Psoas muscle (tissue), 8 donors: ENCODE measurements around the gene PCDHB13. TPM values are rescaled to one million over a fixed set of nuclear protein-coding genes. Genes with fewer than 3 reads are reported as not detected.
"Not testable (repeated sequence)": the region's sequence is repeated elsewhere in the genome, so short reads cannot be mapped to it uniquely, and the experiment has no call there.

Experiments used
- ATAC-seq, 4 donors: fragments of 200-7000 bp; cut with Tn5 transposase; one replicate each; pipeline ENCODE4 v1.9.1; 2020; ENCODE audit warnings: moderate library complexity in 3 of 4, mild to moderate bottlenecking in 2 of 4
- DNase-seq, 2 donors: peaks; one replicate each; pipeline ENCODE4 v3.0.0-alpha.2; 2020
- H3K27ac ChIP-seq: fragments of 200-600 bp; one replicate; pipeline ENCODE4 v1.8.0; 2022
- H3K27me3 ChIP-seq, 3 donors: fragments of 200-600 bp in 1 of 3; one replicate each; pipeline versions ENCODE4 v1.6.1 to v1.8.0; 2013 to 2022; ENCODE audit warnings: low read length in 2 of 3, mild to moderate bottlenecking in 2 of 3, moderate library complexity in 1 of 3; ENCODE audit not compliant: insufficient read depth in 3 of 3
- H3K36me3 ChIP-seq, 2 donors: fragments of 200-600 bp in 1 of 2; one replicate each; pipeline versions ENCODE4 v1.6.1 to v1.8.0; 2013 to 2022; ENCODE audit warnings: low read depth in 1 of 2, mild to moderate bottlenecking in 1 of 2, moderate library complexity in 1 of 2; ENCODE audit not compliant: insufficient read depth in 1 of 2
- H3K4me1 ChIP-seq: fragments of 200-600 bp; one replicate; pipeline ENCODE4 v1.8.0; 2022
- H3K4me3 ChIP-seq: fragments of 200-600 bp; one replicate; pipeline ENCODE4 v1.8.0; 2022; ENCODE audit warnings: mild to moderate bottlenecking
- H3K9me3 ChIP-seq: fragments of 200-600 bp; one replicate; pipeline ENCODE4 v1.8.0; 2022
- WGBS, 3 donors: extraction: QIAGEN DNeasy Blood & Tissue Kit; methylation state at CpG; one replicate each; pipeline versions ENCODE4 v1.1.6 to v1.1.7; 2013; 5-methylcytosine and 5-hydroxymethylcytosine counted together
- intact Hi-C, 2 donors: fragments of 100-400 bp; cut with DNase I; formaldehyde crosslinking; loops; one replicate each; pipeline versions ENCODE4 v1.11.0 to v1.14.2; 2022
- polyA plus RNA-seq, 3 donors: library from polyadenylated mRNA; stranded (reverse); fragments of 200-250 nt; gene quantifications; one replicate each; pipeline ENCODE4 v1.2.3, GENCODE V29; 2013
- total RNA-seq, 4 donors: library from RNA; stranded (reverse); fragmentation: NEBNext Ultra II Directional in 2 of 4; extraction: Animal tissue kit (Norgen Biotek cat#: 25700) in 2 of 4; gene quantifications; one replicate each; pipeline versions ENCODE4 v1.2.1 to v1.2.4, GENCODE V29; 2021 to 2023
- TF ChIP-seq, protein P1 (sequence below): fragments of 200-600 bp; IDR thresholded peaks from one replicate; pipeline ENCODE4 v1.8.0; 2022; ENCODE audit warnings: antibody characterized with exemption
- donor health status: healthy with polysubstance abuse.
- donor health status: DM: no; HTN: no; CAD: no; lungs with moderate emphysema.
- donor health status: Bipolar disorder and iron deficiency.
- donor health status: healthy.
- donor health status: DM: yes; HTN: yes; CAD: no.
- donor health status: DM: no; HTN: no; CAD: no.
- donor health status: DM: no; HTN: no; CAD: no.
- donor health status: DM: yes; HTN: yes; CAD: no.

The PCDHB13 gene
- total and polyA plus RNA-seq, 7 donors: 0.06 to 0.81 (median 0.44) TPM

DNA sequence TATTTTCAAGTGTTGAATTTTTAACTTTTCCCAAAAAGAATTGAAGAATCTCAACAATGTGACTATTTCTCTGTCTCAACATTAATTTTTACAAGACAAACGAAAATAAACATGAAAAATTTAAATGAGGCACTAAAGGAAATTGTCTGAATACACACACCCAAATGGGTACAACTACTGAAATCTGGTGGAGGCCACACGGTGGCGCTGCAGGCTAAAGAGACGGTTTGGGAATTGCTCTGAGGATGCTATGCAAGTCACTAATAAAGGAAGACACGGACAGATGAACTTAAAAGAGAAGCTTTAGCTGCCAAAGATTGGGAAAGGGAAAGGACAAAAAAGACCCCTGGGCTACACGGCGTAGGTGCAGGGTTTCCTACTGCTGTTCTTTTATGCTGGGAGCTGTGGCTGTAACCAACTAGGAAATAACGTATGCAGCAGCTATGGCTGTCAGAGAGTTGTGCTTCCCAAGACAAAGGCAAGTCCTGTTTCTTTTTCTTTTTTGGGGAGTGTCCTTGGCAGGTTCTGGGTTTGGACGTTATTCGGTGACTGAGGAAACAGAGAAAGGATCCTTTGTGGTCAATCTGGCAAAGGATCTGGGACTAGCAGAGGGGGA is 21.5 kb upstream of the PCDHB13 start, which contains the start of gene PCDHB10:
TSS of gene PCDHB10 (plus strand) at position 244 of the 616 bp plus-strand sequence. CDS start at position 444, 200 bp downstream.
- Histone ChIP-seq H3K36me3 (no peaks in the 10 kb centered on the region), H3K9me3 (peaks cover 22% of the 10 kb centered on the region), H3K4me1 (no peaks in the 10 kb centered on the region), H3K27ac (no peak within 1 kb of the TSS), H3K4me3 (no peak within 1 kb of the TSS), H3K27me3 (peaks cover 0 to 13% (median 5%) of the 10 kb centered on the region in 3 donors)
- DNase-seq (no peak), ATAC-seq (no peak)
- TF ChIP-seq, protein P1, sequence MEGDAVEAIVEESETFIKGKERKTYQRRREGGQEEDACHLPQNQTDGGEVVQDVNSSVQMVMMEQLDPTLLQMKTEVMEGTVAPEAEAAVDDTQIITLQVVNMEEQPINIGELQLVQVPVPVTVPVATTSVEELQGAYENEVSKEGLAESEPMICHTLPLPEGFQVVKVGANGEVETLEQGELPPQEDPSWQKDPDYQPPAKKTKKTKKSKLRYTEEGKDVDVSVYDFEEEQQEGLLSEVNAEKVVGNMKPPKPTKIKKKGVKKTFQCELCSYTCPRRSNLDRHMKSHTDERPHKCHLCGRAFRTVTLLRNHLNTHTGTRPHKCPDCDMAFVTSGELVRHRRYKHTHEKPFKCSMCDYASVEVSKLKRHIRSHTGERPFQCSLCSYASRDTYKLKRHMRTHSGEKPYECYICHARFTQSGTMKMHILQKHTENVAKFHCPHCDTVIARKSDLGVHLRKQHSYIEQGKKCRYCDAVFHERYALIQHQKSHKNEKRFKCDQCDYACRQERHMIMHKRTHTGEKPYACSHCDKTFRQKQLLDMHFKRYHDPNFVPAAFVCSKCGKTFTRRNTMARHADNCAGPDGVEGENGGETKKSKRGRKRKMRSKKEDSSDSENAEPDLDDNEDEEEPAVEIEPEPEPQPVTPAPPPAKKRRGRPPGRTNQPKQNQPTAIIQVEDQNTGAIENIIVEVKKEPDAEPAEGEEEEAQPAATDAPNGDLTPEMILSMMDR: peak; percentile 34
- intact Hi-C loops: no loop called here
- WGBS, 3 donors: 4 to 6% (median 6%) methylated on average over 8 to 10 of the region's 10 CpGs

DNA sequence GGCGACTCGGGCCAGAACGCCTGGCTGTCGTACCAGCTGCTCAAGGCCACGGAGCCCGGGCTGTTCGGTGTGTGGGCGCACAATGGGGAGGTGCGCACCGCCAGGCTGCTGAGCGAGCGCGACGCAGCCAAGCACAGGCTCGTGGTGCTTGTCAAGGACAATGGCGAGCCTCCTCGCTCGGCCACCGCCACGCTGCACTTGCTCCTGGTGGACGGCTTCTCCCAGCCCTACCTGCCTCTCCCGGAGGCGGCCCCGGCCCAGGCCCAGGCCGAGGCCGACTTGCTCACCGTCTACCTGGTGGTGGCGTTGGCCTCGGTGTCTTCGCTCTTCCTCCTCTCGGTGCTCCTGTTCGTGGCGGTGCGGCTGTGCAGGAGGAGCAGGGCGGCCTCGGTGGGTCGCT is 19.4 kb upstream of the PCDHB13 start:
- intact Hi-C loops, H3K4me3 ChIP-seq, DNase-seq, H3K36me3 ChIP-seq, H3K4me1 ChIP-seq, ATAC-seq, H3K27ac ChIP-seq: not testable (repeated sequence)
- 0 to 32% (median 26%) methylated on average over 2 to 29 of the region's 37 CpGs for WGBS, 3 donors
- Histone ChIP-seq H3K27me3 (peaks cover 0 to 13% (median 5%) of the 10 kb centered on the region in 3 donors), H3K9me3 (peaks cover 28% of the 10 kb centered on the region)

DNA sequence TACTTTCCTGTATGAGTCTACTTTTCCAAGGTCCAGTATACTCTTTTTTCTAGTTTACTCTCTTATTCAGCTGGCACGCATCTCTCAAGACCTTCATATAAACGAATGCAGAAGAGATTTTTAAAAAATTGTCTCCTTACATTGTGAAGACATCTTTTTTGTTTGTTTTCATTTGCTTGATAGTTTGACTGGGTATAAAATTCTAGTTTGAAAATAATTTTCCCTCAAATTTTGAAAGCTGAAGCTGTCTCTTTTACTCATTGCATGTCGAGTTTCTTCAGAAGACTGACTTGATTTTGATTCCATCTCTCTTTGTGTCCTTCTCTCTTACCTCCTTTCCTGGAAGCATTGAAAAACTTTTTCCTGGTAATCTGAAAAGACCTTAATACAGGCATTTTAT is 17.4 kb upstream of the PCDHB13 start:
- WGBS, 3 donors: 23 to 35% (median 35%) methylated on average over 3 of the region's 3 CpGs
- peaks cover 0 to 8% (median 7%) of the 10 kb centered on the region in 3 donors for H3K27me3 ChIP-seq
- H3K9me3 ChIP-seq: peaks cover 32% of the 10 kb centered on the region
- H3K27ac ChIP-seq: no peak overlapping the region
- TF ChIP-seq, protein P1: no peak
- intact Hi-C loops: no loop called here
- H3K36me3 ChIP-seq: no peaks in the 10 kb centered on the region
- H3K4me3 ChIP-seq: no peak overlapping the region
- ATAC-seq (no peak), DNase-seq (no peak)
- H3K4me1 ChIP-seq: no peaks in the 10 kb centered on the region

DNA sequence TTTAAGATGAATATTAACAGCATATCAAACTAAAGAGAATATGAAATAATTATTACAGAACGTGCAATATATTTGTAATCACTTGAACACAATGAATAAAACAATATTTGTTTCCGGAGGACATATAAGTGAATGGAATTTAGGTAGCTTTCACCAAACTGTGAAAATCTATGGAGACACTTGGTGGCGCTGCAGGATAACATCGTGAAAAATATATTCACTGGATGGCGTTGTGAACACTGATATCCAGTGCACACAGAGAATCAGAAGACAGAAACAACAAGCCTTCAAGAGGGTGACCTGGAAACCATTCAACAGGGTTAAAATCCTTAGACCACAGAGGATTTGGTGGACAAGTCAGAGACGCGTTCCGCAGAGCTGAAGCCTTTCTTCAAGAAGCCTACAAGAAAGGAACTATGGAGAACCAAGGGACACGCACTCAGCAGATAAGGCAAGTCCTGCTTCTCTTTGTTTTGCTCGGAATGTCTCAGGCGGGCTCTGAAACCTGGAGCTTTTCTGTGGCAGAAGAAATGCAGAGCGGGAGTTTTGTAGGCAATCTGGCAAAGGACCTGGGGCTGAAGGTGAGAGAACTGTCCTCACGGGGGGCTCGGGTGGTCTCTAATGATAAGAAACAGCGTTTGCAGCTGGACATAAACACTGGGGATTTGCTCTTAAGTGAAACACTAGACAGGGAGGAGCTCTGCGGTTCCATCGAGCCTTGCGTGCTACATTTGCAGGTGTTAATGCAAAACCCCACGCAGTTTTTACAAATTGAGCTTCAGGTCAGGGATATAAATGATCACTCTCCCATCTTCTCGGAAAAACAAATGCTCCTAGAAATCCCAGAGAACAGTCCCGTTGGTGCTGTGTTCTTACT is 14.1 kb upstream of the PCDHB13 start, which contains the start of gene PCDHB11:
TSS of gene PCDHB11 (plus strand) at position 269 of the 877 bp plus-strand sequence. CDS start at position 417, 148 bp downstream.
- peak within 1 kb of the TSS; percentile 29 for H3K4me3 ChIP-seq
- H3K4me1 ChIP-seq: no peaks in the 10 kb centered on the region
- ATAC-seq: peak in 1 of 4 donors; percentile 33
- H3K27me3 ChIP-seq: peaks cover 0 to 4% (median 0%) of the 10 kb centered on the region in 3 donors
- DNase-seq: no peak
- 22 to 33% (median 33%) methylated on average over 21 of the region's 21 CpGs for WGBS, 3 donors
- H3K9me3 ChIP-seq: peaks cover 32% of the 10 kb centered on the region
- TF ChIP-seq, protein P1: peak; percentile 24
- H3K27ac ChIP-seq: no peak within 1 kb of the TSS
- H3K36me3 ChIP-seq: no peaks in the 10 kb centered on the region
- intact Hi-C loops: no loop called here

DNA sequence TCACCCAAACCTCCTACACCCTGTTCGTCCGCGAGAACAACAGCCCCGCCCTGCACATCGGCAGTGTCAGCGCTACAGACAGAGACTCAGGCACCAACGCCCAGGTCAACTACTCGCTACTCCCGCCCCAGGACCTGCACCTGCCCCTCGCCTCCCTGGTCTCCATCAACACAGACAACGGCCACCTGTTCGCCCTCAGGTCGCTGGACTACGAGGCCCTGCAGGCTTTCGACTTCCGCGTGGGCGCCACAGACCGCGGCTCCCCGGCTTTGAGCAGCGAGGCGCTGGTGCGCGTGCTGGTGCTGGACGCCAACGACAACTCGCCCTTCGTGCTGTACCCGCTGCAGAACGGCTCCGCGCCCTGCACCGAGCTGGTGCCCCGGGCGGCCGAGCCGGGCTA is 12.6 kb upstream of the PCDHB13 start:
- H3K4me3 ChIP-seq, H3K4me1 ChIP-seq, DNase-seq, H3K27me3 ChIP-seq, ATAC-seq, H3K27ac ChIP-seq, H3K36me3 ChIP-seq, intact Hi-C loops: not testable (repeated sequence)
- peaks cover 32% of the 10 kb centered on the region for H3K9me3 ChIP-seq
- WGBS, 3 donors: 31 to 33% (median 31%) methylated on average over 18 to 25 of the region's 38 CpGs

DNA sequence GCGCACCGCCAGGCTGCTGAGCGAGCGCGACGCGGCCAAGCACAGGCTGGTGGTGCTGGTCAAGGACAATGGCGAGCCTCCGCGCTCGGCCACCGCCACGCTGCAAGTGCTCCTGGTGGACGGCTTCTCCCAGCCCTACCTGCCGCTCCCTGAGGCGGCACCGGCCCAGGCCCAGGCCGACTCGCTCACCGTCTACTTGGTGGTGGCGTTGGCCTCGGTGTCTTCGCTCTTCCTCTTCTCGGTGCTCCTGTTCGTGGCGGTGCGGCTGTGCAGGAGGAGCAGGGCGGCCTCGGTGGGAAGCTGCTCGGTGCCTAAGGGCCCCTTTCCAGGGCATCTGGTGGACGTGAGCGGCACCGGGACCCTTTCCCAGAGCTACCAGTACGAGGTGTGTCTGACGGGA is 12.1 kb upstream of the PCDHB13 start:
- H3K4me3 ChIP-seq, H3K36me3 ChIP-seq, H3K4me1 ChIP-seq, DNase-seq, intact Hi-C loops, ATAC-seq, H3K27me3 ChIP-seq, H3K27ac ChIP-seq: not testable (repeated sequence)
- 30 to 40% (median 37%) methylated on average over 26 to 28 of the region's 35 CpGs for WGBS, 3 donors
- H3K9me3 ChIP-seq: peaks cover 28% of the 10 kb centered on the region
